Esophagus muscularis mucosa (tissue), 3 donors: ENCODE data around the gene APLN.

Source experiments
- EP300 ChIP-seq: sonication (generic); formaldehyde crosslinking; IDR thresholded peaks from one replicate; pipeline ENCODE4 v1.6.1; 2017; ENCODE audit warnings: antibody characterized with exemption
- TF ChIP-seq, protein P1 (sequence below), 3 experiments: fragments of 200-600 bp in 2 of 3; fragments of 450-650 bp in 1 of 3; sonication (generic) in 2 of 3; IDR thresholded peaks; one replicate each; pipeline ENCODE4 v1.5.1; 2017 to 2019; ENCODE audit warnings: antibody characterized with exemption in 3 of 3, mild to moderate bottlenecking in 2 of 3, moderate library complexity in 1 of 3

DNA sequence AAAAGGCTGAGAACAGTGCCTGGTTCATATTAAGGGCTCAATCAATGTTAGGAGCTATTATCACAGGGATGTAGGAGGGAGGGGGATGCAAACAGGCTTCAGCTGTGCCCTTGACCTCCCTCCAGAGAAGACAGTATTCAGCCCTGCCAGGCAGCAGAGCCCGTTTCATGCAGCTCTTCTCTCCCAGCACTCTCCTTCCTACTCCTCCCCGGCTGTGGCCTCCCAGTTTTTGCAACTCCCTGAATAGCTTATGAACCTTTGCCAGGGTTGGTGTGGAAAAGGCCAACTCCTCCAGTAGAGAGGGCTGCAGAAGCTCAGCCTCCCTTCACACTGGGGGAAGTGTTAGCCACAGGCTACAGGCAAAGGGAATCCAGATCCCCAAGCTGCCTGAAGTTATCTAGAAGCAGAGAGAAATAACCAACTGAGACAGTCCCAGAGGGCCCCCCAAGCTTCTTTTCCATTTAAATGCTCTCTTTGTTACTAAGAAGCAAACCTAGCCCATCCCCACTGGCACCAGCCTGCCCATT, 31.7 kb upstream of the APLN start:
- TF ChIP-seq, protein P1, sequence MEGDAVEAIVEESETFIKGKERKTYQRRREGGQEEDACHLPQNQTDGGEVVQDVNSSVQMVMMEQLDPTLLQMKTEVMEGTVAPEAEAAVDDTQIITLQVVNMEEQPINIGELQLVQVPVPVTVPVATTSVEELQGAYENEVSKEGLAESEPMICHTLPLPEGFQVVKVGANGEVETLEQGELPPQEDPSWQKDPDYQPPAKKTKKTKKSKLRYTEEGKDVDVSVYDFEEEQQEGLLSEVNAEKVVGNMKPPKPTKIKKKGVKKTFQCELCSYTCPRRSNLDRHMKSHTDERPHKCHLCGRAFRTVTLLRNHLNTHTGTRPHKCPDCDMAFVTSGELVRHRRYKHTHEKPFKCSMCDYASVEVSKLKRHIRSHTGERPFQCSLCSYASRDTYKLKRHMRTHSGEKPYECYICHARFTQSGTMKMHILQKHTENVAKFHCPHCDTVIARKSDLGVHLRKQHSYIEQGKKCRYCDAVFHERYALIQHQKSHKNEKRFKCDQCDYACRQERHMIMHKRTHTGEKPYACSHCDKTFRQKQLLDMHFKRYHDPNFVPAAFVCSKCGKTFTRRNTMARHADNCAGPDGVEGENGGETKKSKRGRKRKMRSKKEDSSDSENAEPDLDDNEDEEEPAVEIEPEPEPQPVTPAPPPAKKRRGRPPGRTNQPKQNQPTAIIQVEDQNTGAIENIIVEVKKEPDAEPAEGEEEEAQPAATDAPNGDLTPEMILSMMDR (IDR thresholded peaks at IDR 0.05): no peak
- TF ChIP-seq EP300: no peak
